Fibroblast of skin of right biceps (primary cell): ENCODE results near the gene TEPSIN.

Experiments used
- DNase-seq: peaks from one replicate; pipeline ENCODE4 v3.0.0-alpha.2; 2013

Gene TEPSIN

DNA sequence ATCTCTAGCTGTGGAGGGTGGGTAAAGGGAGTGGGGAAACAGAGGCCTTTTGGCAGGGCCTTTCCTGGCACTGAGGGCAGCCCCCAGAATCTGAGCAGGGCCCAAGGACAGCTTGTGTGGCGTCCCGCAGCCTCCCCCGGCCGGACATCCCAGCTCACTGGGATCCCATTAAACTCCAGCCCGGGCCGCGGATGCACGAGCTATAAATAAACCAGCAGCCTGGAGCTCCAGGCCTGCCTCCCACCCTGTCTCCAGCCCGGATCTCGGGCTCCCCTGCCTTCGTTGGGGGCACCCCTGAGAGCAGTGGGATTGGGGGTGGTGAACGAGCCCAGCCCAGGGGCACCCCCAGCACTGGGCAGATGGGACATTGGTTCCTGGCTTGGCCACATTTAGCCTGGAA lies 59.0 kb downstream of the TEPSIN start:
- DNase-seq = no peak

DNA sequence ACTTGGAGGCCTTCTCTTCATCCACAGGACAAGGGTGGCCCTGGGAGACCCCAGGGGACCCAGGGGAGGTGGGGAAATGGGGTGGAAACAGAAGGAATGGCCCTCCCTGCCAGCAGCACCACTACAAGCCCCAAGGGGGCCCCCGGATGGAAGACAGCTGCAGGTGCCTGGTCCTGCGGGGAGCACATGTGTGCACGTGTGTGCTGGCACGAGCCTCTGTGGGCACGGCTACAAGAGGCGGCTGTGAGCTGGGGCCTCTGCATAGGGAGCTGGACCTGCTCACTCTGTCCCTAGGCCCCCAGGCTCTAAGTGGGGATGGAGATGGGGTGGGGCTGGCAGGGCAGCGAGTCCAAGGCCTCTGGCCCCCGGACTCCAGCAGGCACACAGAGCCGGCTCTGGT lies 59.6 kb downstream of the TEPSIN start:
- DNase-seq = no peak
